ENCODE results near the gene PRR14.
"Not testable (repeated sequence)": the region's sequence is repeated elsewhere in the genome, so short reads cannot be mapped to it uniquely, and the experiment has no call there.

PRR14 gene

DNA sequence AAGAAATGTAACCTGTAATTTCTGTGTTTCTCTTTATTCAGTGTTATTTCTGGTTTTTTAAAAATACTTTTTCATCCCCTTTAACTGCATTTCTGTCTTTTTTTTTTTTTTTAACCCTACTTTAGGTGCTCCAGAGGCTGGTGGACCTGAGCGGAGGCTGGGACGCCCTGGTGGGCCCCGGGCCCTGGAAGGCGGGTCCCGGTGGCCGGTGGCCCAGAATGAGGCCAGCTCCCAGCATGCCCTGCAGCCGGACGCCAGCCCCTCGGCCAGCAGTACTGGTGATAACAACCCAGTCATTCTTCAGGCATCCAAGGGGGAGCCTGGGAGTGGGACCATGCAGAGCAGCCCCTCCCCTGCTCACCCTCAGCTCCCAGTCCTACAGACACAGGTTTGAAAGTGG is 49.7 kb downstream of the PRR14 start:
- Histone ChIP-seq H3K14ac (ENCODE audit: low read length in 2 of 2) (no peak overlapping the region), H3K4me1 (ENCODE audit: control insufficient read depth, insufficient read depth, low read depth, low read length) (peaks cover 8% of the 10 kb centered on the region), H2BK12ac (ENCODE audit: low read length in 2 of 2) (peak overlapping the region in 1 of 2 experiments; percentile 26), H3K36me3 (ENCODE audit: control insufficient read depth in 1 of 2, insufficient read depth in 2 of 2, low read depth in 1 of 2, low read length in 2 of 2) (peaks cover 37 to 51% of the 10 kb centered on the region in 2 experiments), H3K4me3 (ENCODE audit: insufficient read depth in 1 of 2, low read depth in 1 of 2, low read length in 2 of 2) (peak overlapping the region; percentile 8 to 98), H3K4me2 (ENCODE audit: low read length, poor library complexity, severe bottlenecking) (peak overlapping the region; percentile 38), H4K8ac (ENCODE audit: low read length) (no peak overlapping the region), H4K91ac (ENCODE audit: low read length) (no peak overlapping the region), H2BK120ac (ENCODE audit: low read depth, low read length) (no peak overlapping the region), H3K23ac (ENCODE audit: low read length in 2 of 2) (peak overlapping the region in 1 of 2 experiments; percentile 91), H3K18ac (ENCODE audit: low read depth in 1 of 2, low read length in 2 of 2) (no peak overlapping the region), H3K9ac (ENCODE audit: low read length) (peak overlapping the region; percentile 100), H2BK5ac (ENCODE audit: low read depth, low read length, poor library complexity, severe bottlenecking) (no peak overlapping the region), H3K27ac (ENCODE audit: low read length, poor library complexity, severe bottlenecking) (peak overlapping the region; percentile 48), H3K79me1 (replicated peaks; ENCODE audit: low read length, poor library complexity, severe bottlenecking) (peaks cover 13% of the 10 kb centered on the region), H3K4ac (ENCODE audit: low read depth in 1 of 2, low read length in 2 of 2) (no peak overlapping the region), H2AFZ (ENCODE audit: low read depth, low read length) (no peak overlapping the region), H3K27me3 (ENCODE audit: control insufficient read depth in 1 of 2, insufficient read depth in 1 of 2, low read length in 2 of 2) (no peaks in the 10 kb centered on the region), H2BK15ac (ENCODE audit: low read depth, poor library complexity, severe bottlenecking) (no peak overlapping the region), H2AK5ac (ENCODE audit: low read length, severe bottlenecking) (no peak overlapping the region), H3K9me3 (ENCODE audit: control insufficient read depth, low read length) (no peaks in the 10 kb centered on the region)
- WGBS = 76% methylated on average over 9 of the region's 9 CpGs
- peak; percentile 11 for DNase-seq

DNA sequence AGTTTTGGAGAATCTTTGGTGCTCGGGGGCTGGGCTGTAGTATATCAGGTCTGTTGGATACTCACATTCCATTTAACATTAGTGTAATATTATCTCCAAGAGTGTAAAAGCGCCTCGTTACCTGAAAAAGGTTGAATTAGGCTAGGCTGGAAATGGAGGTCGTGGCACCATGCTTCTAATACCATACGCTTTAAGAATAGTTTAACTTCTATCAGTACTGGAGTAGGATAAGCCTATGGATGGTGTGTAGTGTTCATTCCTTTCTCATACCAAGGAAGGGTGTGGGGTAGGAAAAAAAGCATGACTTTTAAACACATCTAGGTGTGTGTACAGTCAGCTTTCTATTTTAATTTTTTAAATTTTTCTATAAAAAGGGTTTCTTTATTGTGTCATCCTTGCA is 50.2 kb downstream of the PRR14 start:
- Histone ChIP-seq H2AFZ (ENCODE audit: low read depth, low read length) (no peak overlapping the region), H3K18ac (ENCODE audit: low read depth in 1 of 2, low read length in 2 of 2) (no peak overlapping the region), H3K4me1 (ENCODE audit: control insufficient read depth, insufficient read depth, low read depth, low read length) (peaks cover 8% of the 10 kb centered on the region), H3K79me1 (replicated peaks; ENCODE audit: low read length, poor library complexity, severe bottlenecking) (peaks cover 16% of the 10 kb centered on the region), H3K14ac (ENCODE audit: low read length in 2 of 2) (no peak overlapping the region), H3K27ac (ENCODE audit: low read length, poor library complexity, severe bottlenecking) (peak overlapping the region; percentile 48), H2BK120ac (ENCODE audit: low read depth, low read length) (no peak overlapping the region), H3K23ac (ENCODE audit: low read length in 2 of 2) (no peak overlapping the region), H3K4me2 (ENCODE audit: low read length, poor library complexity, severe bottlenecking) (peak overlapping the region; percentile 38), H2AK5ac (ENCODE audit: low read length, severe bottlenecking) (no peak overlapping the region), H4K8ac (ENCODE audit: low read length) (no peak overlapping the region), H3K4me3 (ENCODE audit: insufficient read depth in 1 of 2, low read depth in 1 of 2, low read length in 2 of 2) (peak overlapping the region in 1 of 2 experiments; percentile 98), H4K91ac (ENCODE audit: low read length) (no peak overlapping the region), H2BK12ac (ENCODE audit: low read length in 2 of 2) (no peak overlapping the region), H3K9me3 (ENCODE audit: control insufficient read depth, low read length) (no peaks in the 10 kb centered on the region), H3K27me3 (ENCODE audit: control insufficient read depth in 1 of 2, insufficient read depth in 1 of 2, low read length in 2 of 2) (no peaks in the 10 kb centered on the region), H2BK15ac (ENCODE audit: low read depth, poor library complexity, severe bottlenecking) (no peak overlapping the region), H3K36me3 (ENCODE audit: control insufficient read depth in 1 of 2, insufficient read depth in 2 of 2, low read depth in 1 of 2, low read length in 2 of 2) (peaks cover 42 to 56% of the 10 kb centered on the region in 2 experiments), H3K4ac (ENCODE audit: low read depth in 1 of 2, low read length in 2 of 2) (no peak overlapping the region), H2BK5ac (ENCODE audit: low read depth, low read length, poor library complexity, severe bottlenecking) (no peak overlapping the region), H3K9ac (ENCODE audit: low read length) (peak overlapping the region; percentile 100)
- WGBS = 100% methylated on average over 4 of the region's 5 CpGs
- no peak for DNase-seq

DNA sequence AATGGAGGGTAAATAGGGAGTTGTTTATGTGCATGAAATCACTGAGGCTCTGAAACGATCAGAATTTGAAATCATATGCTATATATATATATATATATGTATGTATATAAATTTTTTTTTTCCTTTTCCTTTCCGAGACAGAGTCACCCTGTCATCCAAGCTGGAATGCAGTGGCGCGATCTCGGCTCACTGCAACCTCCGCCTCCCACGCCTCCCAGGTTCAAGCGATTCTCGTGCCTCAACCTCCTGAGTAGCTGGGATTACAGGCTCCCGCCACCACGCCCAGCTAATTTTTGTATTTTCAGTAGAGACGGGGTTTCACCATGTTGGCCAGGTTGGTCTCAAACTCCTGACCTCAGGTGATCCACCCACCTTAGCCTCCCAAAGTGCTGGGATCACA is 52.3 kb downstream of the PRR14 start:
- not testable (repeated sequence) for H2BK12ac ChIP-seq (ENCODE audit: low read length in 2 of 2); H3K4ac ChIP-seq (ENCODE audit: low read depth in 1 of 2, low read length in 2 of 2); H3K4me2 ChIP-seq (ENCODE audit: low read length, poor library complexity, severe bottlenecking); H2AK5ac ChIP-seq (ENCODE audit: low read length, severe bottlenecking); H3K9me3 ChIP-seq (ENCODE audit: control insufficient read depth, low read length); H2BK120ac ChIP-seq (ENCODE audit: low read depth, low read length); H3K27me3 ChIP-seq (ENCODE audit: control insufficient read depth in 1 of 2, insufficient read depth in 1 of 2, low read length in 2 of 2); H4K91ac ChIP-seq (ENCODE audit: low read length); H3K4me3 ChIP-seq (ENCODE audit: insufficient read depth in 1 of 2, low read depth in 1 of 2, low read length in 2 of 2); H4K8ac ChIP-seq (ENCODE audit: low read length); H3K14ac ChIP-seq (ENCODE audit: low read length in 2 of 2); H2BK5ac ChIP-seq (ENCODE audit: low read depth, low read length, poor library complexity, severe bottlenecking); H2BK15ac ChIP-seq (ENCODE audit: low read depth, poor library complexity, severe bottlenecking); H3K4me1 ChIP-seq (ENCODE audit: control insufficient read depth, insufficient read depth, low read depth, low read length); H3K23ac ChIP-seq (ENCODE audit: low read length in 2 of 2); DNase-seq; H3K9ac ChIP-seq (ENCODE audit: low read length); H2AFZ ChIP-seq (ENCODE audit: low read depth, low read length); H3K18ac ChIP-seq (ENCODE audit: low read depth in 1 of 2, low read length in 2 of 2); H3K27ac ChIP-seq (ENCODE audit: low read length, poor library complexity, severe bottlenecking)
- H3K36me3 ChIP-seq (ENCODE audit: control insufficient read depth in 1 of 2, insufficient read depth in 2 of 2, low read depth in 1 of 2, low read length in 2 of 2) = peaks cover 55 to 77% of the 10 kb centered on the region in 2 experiments
- H3K79me1 ChIP-seq (replicated peaks; ENCODE audit: low read length, poor library complexity, severe bottlenecking) = peaks cover 30% of the 10 kb centered on the region
- 95% methylated on average over 11 of the region's 12 CpGs for WGBS

DNA sequence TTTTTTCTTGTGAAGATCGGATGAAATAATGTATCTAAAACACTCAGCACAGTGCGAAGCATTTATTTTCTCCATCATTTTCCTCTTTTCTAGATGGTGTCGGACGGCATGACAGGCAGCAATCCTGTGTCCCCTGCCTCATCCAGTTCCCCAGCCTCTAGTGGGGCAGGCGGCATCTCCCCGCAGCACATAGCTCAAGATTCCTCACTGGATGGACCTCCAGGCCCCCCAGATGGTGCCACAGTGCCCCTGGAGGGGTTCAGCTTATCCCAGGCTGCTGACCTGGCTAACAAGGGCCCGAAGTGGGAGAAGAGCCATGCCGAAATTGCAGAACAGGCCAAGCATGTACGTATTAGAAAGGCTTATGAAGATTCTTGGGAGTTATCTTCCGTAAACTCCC is 53.2 kb downstream of the PRR14 start:
- H2BK5ac ChIP-seq (ENCODE audit: low read depth, low read length, poor library complexity, severe bottlenecking) = no peak overlapping the region
- H3K4ac ChIP-seq (ENCODE audit: low read depth in 1 of 2, low read length in 2 of 2) = no peak overlapping the region
- H2AFZ ChIP-seq (ENCODE audit: low read depth, low read length) = no peak overlapping the region
- H3K14ac ChIP-seq (ENCODE audit: low read length in 2 of 2) = no peak overlapping the region
- no peak overlapping the region for H2AK5ac ChIP-seq (ENCODE audit: low read length, severe bottlenecking)
- peaks cover 8% of the 10 kb centered on the region for H3K4me1 ChIP-seq (ENCODE audit: control insufficient read depth, insufficient read depth, low read depth, low read length)
- no peaks in the 10 kb centered on the region for H3K9me3 ChIP-seq (ENCODE audit: control insufficient read depth, low read length)
- DNase-seq = no peak
- WGBS = 99% methylated on average over 10 of the region's 10 CpGs
- H3K27ac ChIP-seq (ENCODE audit: low read length, poor library complexity, severe bottlenecking) = no peak overlapping the region
- H3K4me2 ChIP-seq (ENCODE audit: low read length, poor library complexity, severe bottlenecking) = no peak overlapping the region
- no peak overlapping the region for H3K4me3 ChIP-seq (ENCODE audit: insufficient read depth in 1 of 2, low read depth in 1 of 2, low read length in 2 of 2)
- no peak overlapping the region for H3K18ac ChIP-seq (ENCODE audit: low read depth in 1 of 2, low read length in 2 of 2)
- H4K8ac ChIP-seq (ENCODE audit: low read length) = no peak overlapping the region
- H2BK15ac ChIP-seq (ENCODE audit: low read depth, poor library complexity, severe bottlenecking) = no peak overlapping the region
- H2BK12ac ChIP-seq (ENCODE audit: low read length in 2 of 2) = no peak overlapping the region
- peaks cover 34% of the 10 kb centered on the region for H3K79me1 ChIP-seq (replicated peaks; ENCODE audit: low read length, poor library complexity, severe bottlenecking)
- H3K27me3 ChIP-seq (ENCODE audit: control insufficient read depth in 1 of 2, insufficient read depth in 1 of 2, low read length in 2 of 2) = no peaks in the 10 kb centered on the region
- H3K23ac ChIP-seq (ENCODE audit: low read length in 2 of 2) = no peak overlapping the region
- no peak overlapping the region for H2BK120ac ChIP-seq (ENCODE audit: low read depth, low read length)
- no peak overlapping the region for H4K91ac ChIP-seq (ENCODE audit: low read length)
- no peak overlapping the region for H3K9ac ChIP-seq (ENCODE audit: low read length)
- peaks cover 64 to 86% of the 10 kb centered on the region in 2 experiments for H3K36me3 ChIP-seq (ENCODE audit: control insufficient read depth in 1 of 2, insufficient read depth in 2 of 2, low read depth in 1 of 2, low read length in 2 of 2)
